Measurements from ENCODE around the gene ENTPD6.

ENTPD6 gene

DNA sequence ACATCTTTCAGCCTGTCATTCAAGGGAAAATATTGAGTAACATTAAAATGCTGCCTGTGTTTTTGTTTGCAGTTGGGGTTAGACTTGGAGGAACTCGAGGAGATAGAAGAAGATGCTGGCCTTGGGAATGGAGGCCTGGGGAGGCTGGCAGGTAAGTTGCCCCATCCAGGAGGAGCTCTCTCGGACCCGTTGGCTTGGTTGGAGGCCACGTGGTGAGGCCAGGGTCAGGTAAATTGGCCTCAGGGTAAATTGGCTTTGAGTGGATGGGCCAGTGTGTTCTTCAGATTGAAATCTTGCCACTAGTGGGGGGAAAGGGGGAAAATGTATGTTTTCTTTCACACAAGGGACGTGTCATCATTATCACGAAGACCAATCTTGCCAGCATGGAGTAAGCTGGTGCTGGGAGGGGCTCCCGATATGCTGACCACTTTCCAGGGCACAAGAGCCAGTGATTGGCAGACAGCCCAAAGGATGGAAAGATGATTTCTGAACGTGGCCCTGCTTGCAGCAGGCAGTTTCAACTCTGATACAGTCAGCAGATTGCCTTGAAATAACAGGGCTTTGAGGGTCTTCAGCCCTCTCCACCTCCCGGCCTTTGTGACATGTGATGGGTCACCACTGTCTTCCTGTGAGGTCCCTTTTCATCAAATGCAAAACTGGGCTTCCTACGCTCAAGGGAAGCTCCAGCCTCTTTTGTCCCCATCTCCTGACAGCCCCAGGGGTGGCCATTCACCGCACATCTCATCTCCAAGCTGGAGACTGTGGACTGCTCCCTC is 73.7 kb downstream of the ENTPD6 start:
- no peak for DNase-seq
- TF ChIP-seq POLR2A (IDR thresholded peaks at IDR 0.05; ENCODE audit: low read length) (no peak), GATA1 (IDR thresholded peaks at IDR 0.05; ENCODE audit: low read depth, low read length) (no peak)

GRCh38 chr20:25269833-25270170 is 74.3 kb downstream of the ENTPD6 start:
- no peak for TF ChIP-seq POLR2A (IDR thresholded peaks at IDR 0.05; ENCODE audit: low read length)
- no peak for TF ChIP-seq GATA1 (IDR thresholded peaks at IDR 0.05; ENCODE audit: low read depth, low read length)
- no peak for DNase-seq

- TF ChIP-seq GATA1 (IDR thresholded peaks at IDR 0.05; ENCODE audit: low read depth, low read length) (no peak), POLR2A (IDR thresholded peaks at IDR 0.05; ENCODE audit: low read length) (no peak)
Measured at GRCh38 chr20:25270829-25271251, 75.3 kb downstream of the ENTPD6 start.

GRCh38 chr20:25271486-25272222 is 76.1 kb downstream of the ENTPD6 start:
- no peak for TF ChIP-seq POLR2A (IDR thresholded peaks at IDR 0.05; ENCODE audit: low read length)
- TF ChIP-seq GATA1 (IDR thresholded peaks at IDR 0.05; ENCODE audit: low read depth, low read length) = no peak
- no peak for DNase-seq

More at GRCh38 chr20:25270829-25271251, 75.3 kb downstream of the ENTPD6 start:
- no peak for DNase-seq

- no peak for DNase-seq
- TF ChIP-seq GATA1 (IDR thresholded peaks at IDR 0.05; ENCODE audit: low read depth, low read length) (no peak), POLR2A (IDR thresholded peaks at IDR 0.05; ENCODE audit: low read length) (no peak)
Measured at GRCh38 chr20:25272223-25273000, 76.9 kb downstream of the ENTPD6 start.

DNA sequence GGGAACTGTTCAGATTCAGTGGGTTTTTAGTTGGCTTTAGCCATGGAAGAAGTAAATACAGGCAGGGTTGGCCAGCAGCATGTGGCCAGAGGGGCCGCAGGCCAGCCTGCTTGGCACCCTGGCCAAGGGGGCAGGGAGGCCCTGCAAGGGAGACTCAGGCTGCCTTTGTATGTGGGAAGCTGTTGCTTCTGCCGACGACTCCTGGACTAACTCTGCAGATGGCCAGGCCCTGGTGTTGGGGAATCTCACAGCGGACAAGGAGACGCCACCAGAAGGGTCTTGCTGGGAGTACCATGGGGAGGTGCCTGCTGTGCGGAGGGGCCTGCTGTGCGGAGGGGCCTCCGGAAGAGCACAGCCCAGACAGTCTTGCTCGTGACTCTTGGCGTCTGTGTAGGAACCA is 77.5 kb downstream of the ENTPD6 start:
- TF ChIP-seq POLR2A (IDR thresholded peaks at IDR 0.05; ENCODE audit: low read length) (no peak), GATA1 (IDR thresholded peaks at IDR 0.05; ENCODE audit: low read depth, low read length) (no peak)
- DNase-seq = no peak

DNA sequence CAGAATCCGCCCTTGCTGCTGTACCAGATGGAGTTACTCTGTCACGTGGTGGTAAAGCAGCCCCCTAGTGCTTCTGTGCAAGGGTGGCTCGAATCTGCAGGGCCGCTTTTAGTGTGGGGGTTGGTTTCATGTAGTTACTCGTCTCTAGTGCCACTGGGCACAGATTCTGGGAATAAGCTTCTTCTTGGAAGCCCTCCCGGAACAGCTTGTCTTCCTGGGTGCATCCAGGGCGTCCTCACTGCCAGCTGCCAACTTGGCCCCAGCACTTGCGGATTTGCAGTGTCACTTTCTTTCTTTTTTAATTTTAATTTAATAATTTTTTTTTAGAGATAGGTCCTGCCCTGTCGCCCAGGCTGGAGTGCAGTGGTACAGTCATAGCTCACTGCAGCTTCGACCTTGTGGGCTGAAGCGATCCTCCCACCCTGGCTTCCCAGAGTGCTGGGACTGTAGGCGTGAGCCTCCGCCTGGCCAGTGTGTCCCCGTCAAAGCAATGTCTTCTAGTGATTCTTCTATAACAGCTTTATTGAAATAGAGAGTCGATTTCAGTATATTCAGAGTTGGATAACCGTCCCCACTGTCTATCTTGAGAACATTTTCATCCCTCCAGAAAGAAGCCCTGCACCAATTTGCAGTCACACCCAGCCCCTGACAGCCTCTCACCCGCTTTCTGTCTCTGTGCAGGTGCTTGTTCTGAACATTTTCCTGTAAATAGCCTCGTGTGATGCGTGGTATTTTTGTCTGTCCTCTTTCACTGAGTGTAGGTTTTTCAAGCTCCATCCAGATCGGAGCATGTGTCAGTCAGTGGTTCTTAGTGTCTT is 78.2 kb downstream of the ENTPD6 start:
- TF ChIP-seq GATA1 (IDR thresholded peaks at IDR 0.05; ENCODE audit: low read depth, low read length) (no peak), POLR2A (IDR thresholded peaks at IDR 0.05; ENCODE audit: low read length) (no peak)
- no peak for DNase-seq

GRCh38 chr20:25274481-25274880 is 79.0 kb downstream of the ENTPD6 start:
- DNase-seq = no peak
- TF ChIP-seq POLR2A (IDR thresholded peaks at IDR 0.05; ENCODE audit: low read length) (no peak), GATA1 (IDR thresholded peaks at IDR 0.05; ENCODE audit: low read depth, low read length) (no peak)

- TF ChIP-seq GATA1 (IDR thresholded peaks at IDR 0.05; ENCODE audit: low read depth, low read length) (no peak), POLR2A (IDR thresholded peaks at IDR 0.05; ENCODE audit: low read length) (no peak)
- no peak for DNase-seq
Measured at GRCh38 chr20:25274891-25275812, 79.6 kb downstream of the ENTPD6 start.

DNA sequence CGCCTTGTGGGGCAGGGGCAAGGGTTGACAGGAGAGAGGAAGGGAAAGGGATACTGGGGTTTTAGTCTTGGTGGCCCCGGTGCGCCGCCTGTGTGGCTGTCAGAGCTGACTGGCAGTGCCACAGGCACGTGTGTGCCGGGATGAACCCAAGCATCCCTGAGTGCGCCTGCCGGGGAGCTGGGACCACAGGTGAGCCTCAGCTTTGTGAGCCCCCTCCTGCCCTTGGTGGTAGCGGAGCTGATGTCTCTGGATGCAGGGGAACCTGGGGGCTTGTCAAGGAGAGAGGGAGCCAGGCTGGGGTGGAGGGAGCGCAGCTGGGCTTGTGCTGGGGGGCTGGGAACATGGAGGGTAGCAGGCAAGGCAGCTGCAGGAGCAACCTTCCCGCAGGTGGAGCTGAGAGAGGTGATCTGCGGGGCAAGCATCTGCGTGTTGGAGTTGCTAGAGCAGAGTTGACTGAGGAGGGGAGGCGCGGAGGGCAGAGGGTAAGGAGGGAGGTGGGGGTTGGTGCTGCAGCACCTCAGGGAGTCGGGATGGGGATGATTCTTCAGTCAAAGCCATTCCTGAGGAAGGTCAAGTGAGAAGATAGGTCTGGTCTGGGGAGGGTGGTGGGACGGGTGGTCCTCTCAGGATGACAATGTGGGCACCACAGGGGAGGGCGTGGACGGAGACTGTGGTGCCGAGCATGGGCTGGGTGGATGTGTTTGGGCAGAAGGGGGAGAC is 80.5 kb downstream of the ENTPD6 start:
- TF ChIP-seq GATA1 (IDR thresholded peaks at IDR 0.05; ENCODE audit: low read depth, low read length) (no peak), POLR2A (IDR thresholded peaks at IDR 0.05; ENCODE audit: low read length) (no peak)
- no peak for DNase-seq

All from erythroblast (primary cell).